OCI-LY1 (cell line): ENCODE measurements around the gene STK11.
A peak's percentile ranks its signal among the peaks of the same experiment; 100 is the strongest.

ENCODE experiments used
- EZH2 ChIP-seq: fragments of 200-600 bp; sonication (generic), shearing (Covaris generic); IDR thresholded peaks from 2 replicates; pipeline ENCODE4 v1.8.0; 2017; ENCODE audit warnings: borderline replicate concordance, mixed run types, mild to moderate bottlenecking, antibody characterized with exemption, low read length, moderate library complexity, mixed read lengths
- TF ChIP-seq, protein P1 (sequence below): fragments of 200-600 bp; sonication (generic), shearing (Covaris generic); IDR thresholded peaks from 2 replicates; pipeline ENCODE4 v1.5.1; 2017; ENCODE audit warnings: mild to moderate bottlenecking, antibody characterized with exemption, low read length, moderate library complexity, mixed read lengths

DNA sequence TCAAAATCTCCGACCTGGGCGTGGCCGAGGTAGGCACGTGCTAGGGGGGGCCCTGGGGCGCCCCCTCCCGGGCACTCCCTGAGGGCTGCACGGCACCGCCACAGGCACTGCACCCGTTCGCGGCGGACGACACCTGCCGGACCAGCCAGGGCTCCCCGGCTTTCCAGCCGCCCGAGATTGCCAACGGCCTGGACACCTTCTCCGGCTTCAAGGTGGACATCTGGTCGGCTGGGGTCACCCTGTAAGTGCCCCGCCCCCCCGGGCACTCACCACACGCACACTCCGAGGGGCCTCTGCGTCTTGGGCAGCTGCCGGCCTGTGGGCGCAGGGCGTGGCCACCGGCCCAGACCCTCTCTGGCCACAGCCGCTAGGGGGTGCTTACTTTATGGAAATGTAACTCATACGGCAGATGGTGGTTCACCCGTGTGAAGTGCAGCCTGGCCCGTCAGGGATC is 14.9 kb downstream of the STK11 start:
- TF ChIP-seq, protein P1, sequence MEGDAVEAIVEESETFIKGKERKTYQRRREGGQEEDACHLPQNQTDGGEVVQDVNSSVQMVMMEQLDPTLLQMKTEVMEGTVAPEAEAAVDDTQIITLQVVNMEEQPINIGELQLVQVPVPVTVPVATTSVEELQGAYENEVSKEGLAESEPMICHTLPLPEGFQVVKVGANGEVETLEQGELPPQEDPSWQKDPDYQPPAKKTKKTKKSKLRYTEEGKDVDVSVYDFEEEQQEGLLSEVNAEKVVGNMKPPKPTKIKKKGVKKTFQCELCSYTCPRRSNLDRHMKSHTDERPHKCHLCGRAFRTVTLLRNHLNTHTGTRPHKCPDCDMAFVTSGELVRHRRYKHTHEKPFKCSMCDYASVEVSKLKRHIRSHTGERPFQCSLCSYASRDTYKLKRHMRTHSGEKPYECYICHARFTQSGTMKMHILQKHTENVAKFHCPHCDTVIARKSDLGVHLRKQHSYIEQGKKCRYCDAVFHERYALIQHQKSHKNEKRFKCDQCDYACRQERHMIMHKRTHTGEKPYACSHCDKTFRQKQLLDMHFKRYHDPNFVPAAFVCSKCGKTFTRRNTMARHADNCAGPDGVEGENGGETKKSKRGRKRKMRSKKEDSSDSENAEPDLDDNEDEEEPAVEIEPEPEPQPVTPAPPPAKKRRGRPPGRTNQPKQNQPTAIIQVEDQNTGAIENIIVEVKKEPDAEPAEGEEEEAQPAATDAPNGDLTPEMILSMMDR, result peak; percentile 78
- TF ChIP-seq EZH2, result no peak
